Endothelial cell (in vitro differentiated cells): ENCODE results near the gene FARSA. TPM values are rescaled to one million over a fixed set of nuclear protein-coding genes. Genes with fewer than 3 reads are reported as not detected.
"Not testable (repeated sequence)": the region's sequence is repeated elsewhere in the genome, so short reads cannot be mapped to it uniquely, and the experiment has no call there.

ENCODE experiments used
- DNase-seq: peaks from one replicate; pipeline ENCODE4 v3.0.0; 2021; ENCODE audit warnings: low spot score
- H3K27ac Mint-ChIP-seq: one replicate; pipeline ENCODE4 v1.8.0; 2021; ENCODE audit warnings: mixed read lengths, inconsistent platforms; ENCODE audit not compliant: unreplicated experiment
- H3K27me3 Mint-ChIP-seq: one replicate; pipeline ENCODE4 v1.8.0; 2021; ENCODE audit warnings: mild to moderate bottlenecking, moderate library complexity, mixed read lengths, inconsistent platforms; ENCODE audit not compliant: unreplicated experiment
- H3K36me3 Mint-ChIP-seq: one replicate; pipeline ENCODE4 v1.8.0; 2021; ENCODE audit warnings: mild to moderate bottlenecking, low read depth, mixed read lengths, inconsistent platforms; ENCODE audit not compliant: unreplicated experiment
- H3K4me1 Mint-ChIP-seq: one replicate; pipeline ENCODE4 v1.8.0; 2021; ENCODE audit warnings: mild to moderate bottlenecking, mixed read lengths, inconsistent platforms; ENCODE audit not compliant: unreplicated experiment
- H3K4me3 Mint-ChIP-seq: one replicate; pipeline ENCODE4 v1.8.0; 2021; ENCODE audit warnings: mild to moderate bottlenecking, mixed read lengths, inconsistent platforms; ENCODE audit not compliant: unreplicated experiment
- H3K9me3 Mint-ChIP-seq: one replicate; pipeline ENCODE4 v1.8.0; 2021; ENCODE audit warnings: mixed read lengths, inconsistent platforms; ENCODE audit not compliant: unreplicated experiment
- CTCF ChIP-seq: fragments of 200-600 bp; sonication (generic); IDR thresholded peaks from one replicate; pipeline ENCODE4 v1.5.0; 2021; ENCODE audit warnings: antibody characterized with exemption; ENCODE audit not compliant: unreplicated experiment
- total RNA-seq: library from RNA; stranded (reverse); fragmentation: NEBNext Ultra II Directional; extraction: Animal tissue kit (Norgen Biotek cat#: 25700); gene quantifications from one replicate; pipeline ENCODE4 v1.2.1, GENCODE V29; 2021; ENCODE audit not compliant: unreplicated experiment

FARSA gene
- total RNA-seq, 1 donor from 2014 or later, result 45.8 TPM

- peak within 1 kb of the TSS; percentile 32 for H3K4me3 Mint-ChIP-seq
- no peak within 1 kb of the TSS for H3K27ac Mint-ChIP-seq
- H3K9me3 Mint-ChIP-seq, result no peaks in the 10 kb centered on the region
- H3K4me1 Mint-ChIP-seq, result peaks cover 3% of the 10 kb centered on the region
- H3K27me3 Mint-ChIP-seq, result peaks cover 4% of the 10 kb centered on the region
- peaks cover 3% of the 10 kb centered on the region for H3K36me3 Mint-ChIP-seq
- no peak for DNase-seq
- no peak for TF ChIP-seq CTCF
Measured at GRCh38 chr19:12969292-12969988, 35.9 kb upstream of the FARSA start, which contains the start of gene DAND5. Gene DAND5 (plus strand): TSS chr19:12969576. CDS start chr19:12969661, 85 bp downstream.

GRCh38 chr19:12967907-12968306, 34.4 kb upstream of the FARSA start:
- Mint-ChIP-seq H3K9me3 (no peaks in the 10 kb centered on the region), H3K4me1 (peaks cover 3% of the 10 kb centered on the region)
- no peak for TF ChIP-seq CTCF

GRCh38 chr19:12965812-12966135, 32.3 kb upstream of the FARSA start:
- H3K4me1 Mint-ChIP-seq, result peaks cover 3% of the 10 kb centered on the region
- TF ChIP-seq CTCF, result no peak
- H3K36me3 Mint-ChIP-seq, result peaks cover 3% of the 10 kb centered on the region
- H3K27me3 Mint-ChIP-seq, result peaks cover 5% of the 10 kb centered on the region
- peak overlapping the region; percentile 62 for H3K4me3 Mint-ChIP-seq
- H3K9me3 Mint-ChIP-seq, result no peaks in the 10 kb centered on the region
- no peak overlapping the region for H3K27ac Mint-ChIP-seq
- no peak for DNase-seq

More at GRCh38 chr19:12967907-12968306, 34.4 kb upstream of the FARSA start:
- H3K27ac Mint-ChIP-seq, result no peak overlapping the region
- H3K4me3 Mint-ChIP-seq, result no peak overlapping the region
- H3K36me3 Mint-ChIP-seq, result peaks cover 3% of the 10 kb centered on the region
- H3K27me3 Mint-ChIP-seq, result peaks cover 4% of the 10 kb centered on the region
- DNase-seq, result no peak

- peak overlapping the region; percentile 88 for H3K4me3 Mint-ChIP-seq
- peaks cover 3% of the 10 kb centered on the region for H3K4me1 Mint-ChIP-seq
- peaks cover 7% of the 10 kb centered on the region for H3K27me3 Mint-ChIP-seq
- H3K36me3 Mint-ChIP-seq, result peaks cover under 1% of the 10 kb centered on the region
- DNase-seq, result peak; percentile 91
- H3K27ac Mint-ChIP-seq, result peak overlapping the region; percentile 52
- H3K9me3 Mint-ChIP-seq, result no peaks in the 10 kb centered on the region
- TF ChIP-seq CTCF, result peak; percentile 94
Measured at GRCh38 chr19:12965017-12965811, 31.7 kb upstream of the FARSA start.

GRCh38 chr19:12959481-12959880, 26.0 kb upstream of the FARSA start:
- H3K4me3 Mint-ChIP-seq, result no peak overlapping the region
- no peaks in the 10 kb centered on the region for H3K9me3 Mint-ChIP-seq
- peaks cover 11% of the 10 kb centered on the region for H3K4me1 Mint-ChIP-seq
- peaks cover 13% of the 10 kb centered on the region for H3K36me3 Mint-ChIP-seq
- TF ChIP-seq CTCF, result no peak
- no peak overlapping the region for H3K27ac Mint-ChIP-seq
- H3K27me3 Mint-ChIP-seq, result peaks cover 11% of the 10 kb centered on the region
- DNase-seq, result no peak

- Mint-ChIP-seq H3K4me3 (peak overlapping the region; percentile 91), H3K27me3 (peaks cover 11% of the 10 kb centered on the region), H3K4me1 (peaks cover 11% of the 10 kb centered on the region), H3K27ac (peak overlapping the region; percentile 75), H3K36me3 (peaks cover 17% of the 10 kb centered on the region)
- not testable (repeated sequence) for DNase-seq, H3K9me3 Mint-ChIP-seq
Measured at GRCh38 chr19:12957389-12957952, 24.0 kb upstream of the FARSA start.
